ENCODE data around the gene SLAIN1.

DNA sequence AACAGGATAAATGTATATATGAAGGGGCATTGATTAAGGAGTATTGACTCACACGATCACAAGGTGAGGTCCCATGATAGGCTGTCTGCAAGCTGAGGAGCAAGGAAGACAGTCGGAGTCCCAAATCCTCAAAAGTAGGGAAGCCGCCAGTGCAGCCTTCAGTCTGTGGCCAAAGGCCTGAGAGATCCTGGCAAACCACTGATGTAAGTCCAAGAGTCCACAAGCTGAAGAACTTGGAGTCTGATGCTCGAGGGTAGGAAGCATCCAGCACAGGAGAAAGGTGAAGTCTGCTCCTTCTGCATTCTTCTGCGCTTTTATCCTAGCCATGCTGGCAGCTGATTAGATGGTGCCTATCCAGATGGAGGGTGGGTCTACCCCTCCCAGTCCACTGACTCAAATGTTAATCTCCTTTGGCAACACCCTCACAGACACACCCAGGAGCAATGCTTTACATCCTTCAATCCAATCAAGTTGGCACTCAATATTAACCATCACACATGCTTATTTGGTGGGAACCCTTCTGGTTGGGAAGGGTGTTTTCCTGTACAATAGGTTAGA is 55.1 kb downstream of the SLAIN1 start:
- TF ChIP-seq POLR2A (IDR thresholded peaks at IDR 0.05; ENCODE audit: insufficient read depth in 1 of 2, low read depth in 2 of 2, low read length in 2 of 2) (no peak), MAFK (conservative IDR thresholded peaks at IDR 0.05 in 1 of 2, IDR thresholded peaks at IDR 0.05 in 1 of 2; ENCODE audit: low read length in 2 of 2) (no peak), BRCA1 (CRISPR knock-in tag; IDR thresholded peaks at IDR 0.05) (no peak), ZNF121 (CRISPR knock-in tag; IDR thresholded peaks at IDR 0.05) (no peak), NFYB (CRISPR knock-in tag; IDR thresholded peaks at IDR 0.05) (no peak), ZNF772 (CRISPR knock-in tag; IDR thresholded peaks at IDR 0.05) (no peak), MTA3 (CRISPR knock-in tag; IDR thresholded peaks at IDR 0.05) (no peak), IRF1 (CRISPR knock-in tag; IDR thresholded peaks at IDR 0.05; ENCODE audit: low read depth) (no peak), ZZZ3 (CRISPR knock-in tag; IDR thresholded peaks at IDR 0.05; ENCODE audit: borderline replicate concordance) (no peak)
- TF ChIP-seq, protein P1, sequence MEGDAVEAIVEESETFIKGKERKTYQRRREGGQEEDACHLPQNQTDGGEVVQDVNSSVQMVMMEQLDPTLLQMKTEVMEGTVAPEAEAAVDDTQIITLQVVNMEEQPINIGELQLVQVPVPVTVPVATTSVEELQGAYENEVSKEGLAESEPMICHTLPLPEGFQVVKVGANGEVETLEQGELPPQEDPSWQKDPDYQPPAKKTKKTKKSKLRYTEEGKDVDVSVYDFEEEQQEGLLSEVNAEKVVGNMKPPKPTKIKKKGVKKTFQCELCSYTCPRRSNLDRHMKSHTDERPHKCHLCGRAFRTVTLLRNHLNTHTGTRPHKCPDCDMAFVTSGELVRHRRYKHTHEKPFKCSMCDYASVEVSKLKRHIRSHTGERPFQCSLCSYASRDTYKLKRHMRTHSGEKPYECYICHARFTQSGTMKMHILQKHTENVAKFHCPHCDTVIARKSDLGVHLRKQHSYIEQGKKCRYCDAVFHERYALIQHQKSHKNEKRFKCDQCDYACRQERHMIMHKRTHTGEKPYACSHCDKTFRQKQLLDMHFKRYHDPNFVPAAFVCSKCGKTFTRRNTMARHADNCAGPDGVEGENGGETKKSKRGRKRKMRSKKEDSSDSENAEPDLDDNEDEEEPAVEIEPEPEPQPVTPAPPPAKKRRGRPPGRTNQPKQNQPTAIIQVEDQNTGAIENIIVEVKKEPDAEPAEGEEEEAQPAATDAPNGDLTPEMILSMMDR (CRISPR knock-in tag; IDR thresholded peaks at IDR 0.05): no peak
- TF ChIP-seq, protein P2, sequence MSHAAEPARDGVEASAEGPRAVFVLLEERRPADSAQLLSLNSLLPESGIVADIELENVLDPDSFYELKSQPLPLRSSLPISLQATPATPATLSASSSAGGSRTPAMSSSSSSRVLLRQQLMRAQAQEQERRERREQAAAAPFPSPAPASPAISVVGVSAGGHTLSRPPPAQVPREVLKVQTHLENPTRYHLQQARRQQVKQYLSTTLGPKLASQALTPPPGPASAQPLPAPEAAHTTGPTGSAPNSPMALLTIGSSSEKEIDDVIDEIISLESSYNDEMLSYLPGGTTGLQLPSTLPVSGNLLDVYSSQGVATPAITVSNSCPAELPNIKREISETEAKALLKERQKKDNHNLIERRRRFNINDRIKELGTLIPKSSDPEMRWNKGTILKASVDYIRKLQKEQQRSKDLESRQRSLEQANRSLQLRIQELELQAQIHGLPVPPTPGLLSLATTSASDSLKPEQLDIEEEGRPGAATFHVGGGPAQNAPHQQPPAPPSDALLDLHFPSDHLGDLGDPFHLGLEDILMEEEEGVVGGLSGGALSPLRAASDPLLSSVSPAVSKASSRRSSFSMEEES (CRISPR knock-in tag; IDR thresholded peaks at IDR 0.05): no peak
- TF ChIP-seq, protein P3, sequence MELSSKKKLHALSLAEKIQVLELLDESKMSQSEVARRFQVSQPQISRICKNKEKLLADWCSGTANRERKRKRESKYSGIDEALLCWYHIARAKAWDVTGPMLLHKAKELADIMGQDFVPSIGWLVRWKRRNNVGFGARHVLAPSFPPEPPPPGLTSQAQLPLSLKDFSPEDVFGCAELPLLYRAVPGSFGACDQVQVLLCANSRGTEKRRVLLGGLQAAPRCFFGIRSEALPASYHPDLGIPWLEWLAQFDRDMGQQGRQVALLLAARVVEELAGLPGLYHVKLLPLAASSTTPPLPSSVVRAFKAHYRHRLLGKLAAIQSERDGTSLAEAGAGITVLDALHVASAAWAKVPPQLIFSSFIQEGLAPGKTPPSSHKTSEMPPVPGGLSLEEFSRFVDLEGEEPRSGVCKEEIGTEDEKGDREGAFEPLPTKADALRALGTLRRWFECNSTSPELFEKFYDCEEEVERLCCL (CRISPR knock-in tag; IDR thresholded peaks at IDR 0.05; ENCODE audit: borderline replicate concordance): no peak
- TF ChIP-seq, protein P4, sequence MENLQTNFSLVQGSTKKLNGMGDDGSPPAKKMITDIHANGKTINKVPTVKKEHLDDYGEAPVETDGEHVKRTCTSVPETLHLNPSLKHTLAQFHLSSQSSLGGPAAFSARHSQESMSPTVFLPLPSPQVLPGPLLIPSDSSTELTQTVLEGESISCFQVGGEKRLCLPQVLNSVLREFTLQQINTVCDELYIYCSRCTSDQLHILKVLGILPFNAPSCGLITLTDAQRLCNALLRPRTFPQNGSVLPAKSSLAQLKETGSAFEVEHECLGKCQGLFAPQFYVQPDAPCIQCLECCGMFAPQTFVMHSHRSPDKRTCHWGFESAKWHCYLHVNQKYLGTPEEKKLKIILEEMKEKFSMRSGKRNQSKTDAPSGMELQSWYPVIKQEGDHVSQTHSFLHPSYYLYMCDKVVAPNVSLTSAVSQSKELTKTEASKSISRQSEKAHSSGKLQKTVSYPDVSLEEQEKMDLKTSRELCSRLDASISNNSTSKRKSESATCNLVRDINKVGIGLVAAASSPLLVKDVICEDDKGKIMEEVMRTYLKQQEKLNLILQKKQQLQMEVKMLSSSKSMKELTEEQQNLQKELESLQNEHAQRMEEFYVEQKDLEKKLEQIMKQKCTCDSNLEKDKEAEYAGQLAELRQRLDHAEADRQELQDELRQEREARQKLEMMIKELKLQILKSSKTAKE (CRISPR knock-in tag; IDR thresholded peaks at IDR 0.05; ENCODE audit: borderline replicate concordance): no peak
- TF ChIP-seq, protein P5, sequence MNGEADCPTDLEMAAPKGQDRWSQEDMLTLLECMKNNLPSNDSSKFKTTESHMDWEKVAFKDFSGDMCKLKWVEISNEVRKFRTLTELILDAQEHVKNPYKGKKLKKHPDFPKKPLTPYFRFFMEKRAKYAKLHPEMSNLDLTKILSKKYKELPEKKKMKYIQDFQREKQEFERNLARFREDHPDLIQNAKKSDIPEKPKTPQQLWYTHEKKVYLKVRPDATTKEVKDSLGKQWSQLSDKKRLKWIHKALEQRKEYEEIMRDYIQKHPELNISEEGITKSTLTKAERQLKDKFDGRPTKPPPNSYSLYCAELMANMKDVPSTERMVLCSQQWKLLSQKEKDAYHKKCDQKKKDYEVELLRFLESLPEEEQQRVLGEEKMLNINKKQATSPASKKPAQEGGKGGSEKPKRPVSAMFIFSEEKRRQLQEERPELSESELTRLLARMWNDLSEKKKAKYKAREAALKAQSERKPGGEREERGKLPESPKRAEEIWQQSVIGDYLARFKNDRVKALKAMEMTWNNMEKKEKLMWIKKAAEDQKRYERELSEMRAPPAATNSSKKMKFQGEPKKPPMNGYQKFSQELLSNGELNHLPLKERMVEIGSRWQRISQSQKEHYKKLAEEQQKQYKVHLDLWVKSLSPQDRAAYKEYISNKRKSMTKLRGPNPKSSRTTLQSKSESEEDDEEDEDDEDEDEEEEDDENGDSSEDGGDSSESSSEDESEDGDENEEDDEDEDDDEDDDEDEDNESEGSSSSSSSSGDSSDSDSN (CRISPR knock-in tag; IDR thresholded peaks at IDR 0.05): no peak

All from HepG2 (cell line).